Erythroblast (primary cell): ENCODE measurements around the gene CES3.
A peak's percentile ranks its signal among the peaks of the same experiment; 100 is the strongest.

Experiments used
- DNase-seq, 2 experiments: peaks; one replicate each; lab custom pipeline; 2025; lab: John Stamatoyannopoulos, UW
- GATA1 ChIP-seq: IDR thresholded peaks from 2 replicates; pipeline ENCODE4 v1.6.1; 2011; ENCODE audit warnings: low read depth, mild to moderate bottlenecking, control low read depth, low read length, moderate library complexity
- POLR2A ChIP-seq: IDR thresholded peaks from 2 replicates; pipeline ENCODE4 v1.6.1; 2011; ENCODE audit warnings: mild to moderate bottlenecking, low read length

CES3 gene

DNA sequence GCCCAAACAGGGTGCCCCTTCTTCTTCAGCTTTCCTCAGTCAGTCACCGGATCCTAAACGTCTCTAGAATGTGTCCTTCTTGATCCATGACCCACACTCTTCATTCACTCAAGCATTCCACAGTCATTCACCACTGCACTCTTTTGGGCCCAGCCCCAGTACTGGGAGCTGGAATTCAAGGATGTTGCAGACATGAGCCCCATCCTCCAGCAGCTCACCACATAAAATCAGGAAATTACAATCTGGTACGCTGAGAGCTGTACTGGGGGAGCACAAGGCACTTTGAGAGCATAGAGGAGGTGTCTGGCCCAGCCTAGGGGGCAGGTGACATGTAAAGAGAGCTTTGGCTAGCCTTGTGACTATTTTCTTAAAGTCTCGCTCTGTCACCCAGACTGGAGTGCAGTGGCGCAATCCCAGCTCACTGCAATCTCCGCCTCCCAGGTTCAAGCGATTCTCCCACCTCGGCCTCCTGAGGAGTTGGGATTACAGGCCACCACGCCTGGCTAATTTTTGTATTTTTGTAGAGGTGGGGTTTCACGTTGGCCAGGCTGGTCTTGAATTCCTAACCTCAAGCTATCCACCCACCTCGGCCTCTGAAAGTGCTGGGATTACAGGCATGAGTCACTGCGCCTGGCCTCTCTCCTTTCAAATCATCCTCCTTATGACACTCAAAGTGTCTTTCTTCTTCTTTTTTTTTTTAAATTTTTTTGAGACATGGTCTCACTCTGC, 46.0 kb downstream of the CES3 start:
- TF ChIP-seq POLR2A (no peak), GATA1 (no peak)
- no peak for DNase-seq

DNA sequence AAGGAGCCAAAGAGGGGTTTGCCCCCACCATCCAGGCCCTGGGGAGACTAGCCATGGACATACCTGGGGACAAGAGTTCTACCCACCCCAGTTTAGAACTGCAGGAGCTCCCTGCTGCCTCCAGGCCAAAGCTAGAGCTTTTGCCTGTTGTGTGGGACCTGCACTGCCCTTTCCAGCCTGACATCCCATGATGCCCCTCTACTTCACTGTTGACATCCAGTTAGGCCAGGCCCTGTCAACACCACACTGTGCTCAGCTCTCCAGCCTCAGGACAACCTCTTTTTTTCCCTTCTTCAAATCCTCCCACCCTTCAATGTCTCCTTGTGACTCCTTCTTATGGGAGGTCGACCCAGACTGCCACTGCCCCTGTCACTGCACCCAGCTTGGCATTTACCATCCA, 48.1 kb downstream of the CES3 start:
- TF ChIP-seq GATA1 (no peak), POLR2A (no peak)
- no peak for DNase-seq

DNA sequence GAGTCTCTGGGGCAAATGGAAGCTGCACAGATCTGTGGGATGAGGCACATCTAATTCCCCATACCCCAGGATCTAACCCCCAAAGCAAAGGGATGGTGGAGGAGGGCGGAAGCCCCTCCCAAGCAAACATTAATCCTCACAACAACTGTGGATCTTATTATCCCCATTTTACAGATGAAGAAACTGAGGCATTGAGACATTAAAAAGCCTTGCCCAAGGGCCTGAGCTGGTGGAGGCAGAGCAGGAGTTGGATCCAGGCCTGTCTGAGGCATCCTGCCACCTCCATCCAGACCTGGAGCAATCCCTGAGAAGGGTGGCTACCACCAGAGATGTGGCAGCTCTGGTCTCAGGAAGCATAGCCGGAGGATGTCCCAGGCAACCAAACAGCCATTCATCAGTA, 50.2 kb downstream of the CES3 start:
- no peak for DNase-seq
- no peak for TF ChIP-seq GATA1
- TF ChIP-seq POLR2A, result no peak

DNA sequence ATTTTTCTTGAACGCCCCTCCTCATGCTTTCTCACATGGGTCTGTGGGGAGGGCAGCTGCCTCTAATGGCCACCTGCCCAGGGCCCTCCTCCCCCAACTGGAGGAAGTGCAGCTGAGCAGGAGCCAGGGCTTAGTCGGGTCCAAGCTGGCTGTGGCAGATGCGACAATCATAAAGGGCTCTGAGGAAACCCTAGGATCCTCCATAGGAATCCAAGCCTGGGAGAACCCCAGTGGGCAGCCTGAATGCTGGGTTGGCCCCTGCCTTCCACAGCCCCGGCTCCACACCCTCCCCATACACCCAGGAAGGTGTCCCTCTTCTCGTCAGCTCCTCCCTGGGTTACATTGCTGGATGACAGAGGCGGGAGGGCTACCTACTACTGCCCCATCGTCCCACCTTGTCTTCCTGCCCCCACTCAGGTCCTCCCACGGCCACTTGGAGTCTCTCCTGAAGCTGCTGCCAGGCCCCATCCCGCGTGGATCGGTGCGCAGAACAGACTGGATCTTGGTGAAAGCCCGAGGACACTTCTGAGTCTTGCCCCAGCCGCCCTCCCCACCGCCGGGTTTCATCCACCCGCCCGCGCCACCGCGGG, 52.3 kb downstream of the CES3 start:
- no peak for DNase-seq
- TF ChIP-seq GATA1 (no peak), POLR2A (no peak)

DNA sequence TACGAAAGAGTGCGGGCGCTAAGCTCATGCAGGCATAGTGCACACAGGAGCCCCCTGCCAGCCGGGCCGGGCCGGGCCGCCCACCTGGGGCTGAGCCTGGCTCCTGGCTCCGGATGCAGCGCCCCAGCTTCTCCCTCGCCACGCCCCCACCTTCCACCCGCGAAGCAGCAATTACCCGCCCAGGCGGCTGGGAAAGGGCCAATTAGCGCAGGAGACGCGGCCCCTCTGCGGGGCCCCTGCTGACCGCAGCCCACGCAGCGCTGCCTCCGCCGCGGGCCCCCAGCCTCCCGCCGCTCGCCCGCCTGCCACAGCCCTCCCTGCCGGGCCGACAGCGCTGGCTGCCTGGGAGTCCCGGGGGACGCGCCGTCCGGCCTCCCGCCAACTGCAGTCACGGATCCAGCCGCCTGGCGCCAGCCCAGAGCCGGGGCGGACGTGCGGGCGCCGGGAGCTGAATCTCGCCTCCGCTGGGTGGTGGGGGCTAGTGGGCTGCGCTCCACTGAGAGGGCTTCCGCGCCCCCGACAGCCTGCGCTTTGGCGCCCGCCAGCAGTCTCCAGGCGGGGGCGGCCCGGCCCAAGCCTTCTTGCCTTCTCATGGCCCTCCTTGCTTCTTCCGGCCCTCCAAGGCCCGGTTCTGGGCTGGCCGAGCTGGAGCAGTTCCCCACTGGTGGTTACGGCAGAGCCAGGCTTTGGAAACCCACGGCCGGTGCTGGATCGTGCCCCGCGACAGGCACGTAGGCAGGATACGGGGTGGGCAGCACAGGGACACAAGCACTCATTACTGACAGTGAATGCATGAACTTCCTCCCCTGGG, 53.0 kb downstream of the CES3 start:
- peak; percentile 20 to 21 for DNase-seq
- no peak for TF ChIP-seq GATA1
- no peak for TF ChIP-seq POLR2A

- no peak for DNase-seq
Measured at GRCh38 chr16:67014634-67015312, 53.7 kb downstream of the CES3 start.

DNA sequence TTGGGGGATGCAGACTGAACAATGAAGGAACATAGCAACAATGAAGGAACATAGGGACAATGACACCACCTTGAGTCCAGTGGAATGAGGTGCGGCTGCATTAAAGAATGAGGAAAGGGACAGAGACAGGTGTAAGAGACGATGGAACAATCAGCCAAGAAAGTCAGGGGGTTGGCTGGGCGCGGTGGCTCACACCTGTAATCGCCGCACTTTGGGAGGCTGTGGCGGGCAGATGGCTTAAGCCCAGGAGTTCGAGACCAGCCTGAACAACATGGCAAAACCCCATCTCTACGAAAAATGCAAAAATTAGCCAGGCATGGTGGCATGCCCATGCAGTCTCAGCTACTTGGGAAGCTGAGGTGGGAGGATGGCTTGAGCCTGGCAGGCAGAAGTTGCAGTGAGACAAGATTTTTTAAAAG, 54.3 kb downstream of the CES3 start:
- DNase-seq, result no peak
- TF ChIP-seq POLR2A (no peak), GATA1 (no peak)

More at GRCh38 chr16:67014634-67015312, 53.7 kb downstream of the CES3 start:
- TF ChIP-seq GATA1 (no peak), POLR2A (no peak)

DNA sequence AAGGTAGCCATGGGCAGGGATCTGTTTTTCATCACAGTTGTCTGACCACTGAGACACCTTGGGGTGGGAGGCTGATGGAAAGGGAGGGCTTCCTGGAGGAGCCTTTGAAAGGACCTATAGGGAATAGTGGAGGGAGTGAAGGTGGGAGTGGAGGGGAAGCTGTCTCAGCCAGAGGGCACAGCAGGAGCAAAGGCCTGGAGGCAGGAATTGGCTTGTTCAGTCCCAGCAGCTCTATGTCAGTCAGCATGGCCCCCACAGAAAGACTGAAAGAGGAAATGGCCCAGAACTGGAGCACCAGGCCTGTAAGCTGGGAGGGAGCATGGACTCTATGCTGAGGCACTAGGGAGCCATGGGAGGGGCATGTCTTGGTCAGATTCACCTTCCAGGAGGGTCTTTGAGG, 55.1 kb downstream of the CES3 start:
- TF ChIP-seq POLR2A, result no peak
- TF ChIP-seq GATA1, result no peak
- no peak for DNase-seq

- no peak for DNase-seq
- no peak for TF ChIP-seq POLR2A
Measured at GRCh38 chr16:67016681-67017420, 55.8 kb downstream of the CES3 start.

GRCh38 chr16:67017421-67017750, 56.3 kb downstream of the CES3 start:
- no peak for DNase-seq
- TF ChIP-seq POLR2A (no peak), GATA1 (no peak)

- peak; percentile 76 to 79 for DNase-seq
- TF ChIP-seq GATA1, result no peak
- no peak for TF ChIP-seq POLR2A
Measured at GRCh38 chr16:67017810-67018488, 56.9 kb downstream of the CES3 start.

DNA sequence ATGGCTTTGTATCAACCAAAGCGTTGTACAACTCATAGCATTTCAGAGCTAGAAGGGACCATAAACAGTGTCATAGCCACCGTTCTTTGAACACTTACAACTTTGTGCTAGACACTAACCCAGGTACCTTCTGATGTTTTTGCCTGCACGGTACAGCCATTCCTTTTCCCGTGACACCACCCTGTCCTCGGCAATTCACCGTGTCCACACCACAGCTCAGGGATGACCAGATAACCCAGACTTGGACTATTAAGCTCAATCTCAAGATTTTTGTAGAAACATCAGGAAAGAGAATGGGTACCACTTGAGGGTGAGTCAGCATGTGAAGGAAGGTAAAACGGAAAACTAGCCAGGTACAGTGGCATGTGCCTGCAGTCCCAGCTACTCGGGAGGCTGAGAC, 58.1 kb downstream of the CES3 start:
- TF ChIP-seq POLR2A (no peak), GATA1 (no peak)
- no peak for DNase-seq
